OCI-LY7 (cell line): ENCODE results near the gene PALLD. TPM values are rescaled to one million over a fixed set of nuclear protein-coding genes. Genes with fewer than 3 reads are reported as not detected.

Experiments used
- BruUV-seq: library from RNA; stranded (reverse); fragments of 400-500 nt; replicated peaks from 2 replicates; lab custom pipeline; 2021; lab: Mats Ljungman, UMichigan
- CTCF ChIA-PET: fragments of 300-600 bp; sonication (Branson Sonifier 250); formaldehyde crosslinking; loops from one replicate; lab custom pipeline; 2022; ENCODE audit warnings: antibody characterized with exemption; ENCODE audit not compliant: unreplicated experiment; lab: Charles Lee
- POLR2A ChIA-PET: fragments of 300-600 bp; sonication (Branson Sonifier 250); formaldehyde crosslinking; loops from one replicate; lab custom pipeline; 2022; ENCODE audit warnings: antibody characterized with exemption; lab: Charles Lee
- DNase-seq: peaks from one replicate; pipeline ENCODE4 v3.0.0-alpha.2; 2015; ENCODE audit warnings: low spot score
- H2AFZ ChIP-seq: fragments of 200-600 bp; sonication (generic), shearing (Covaris generic); 2 replicates; pipeline ENCODE4 v1.6.1; 2014; ENCODE audit warnings: mild to moderate bottlenecking, antibody characterized with exemption, low read length, moderate library complexity
- H3K27ac ChIP-seq: fragments of 200-600 bp; sonication (generic); 2 replicates; pipeline ENCODE4 v1.5.1; 2014; ENCODE audit warnings: mixed run types, low read depth, mild to moderate bottlenecking, moderate library complexity, low read length, inconsistent platforms; ENCODE audit not compliant: poor library complexity, severe bottlenecking
- H3K36me3 ChIP-seq: fragments of 200-600 bp; sonication (generic); 2 replicates; pipeline ENCODE4 v1.6.1; 2014; ENCODE audit warnings: mild to moderate bottlenecking, antibody characterized with exemption, low read length, moderate library complexity, mixed read lengths; ENCODE audit not compliant: insufficient read depth
- H3K4me1 ChIP-seq: fragments of 200-600 bp; sonication (generic); 2 replicates; pipeline ENCODE4 v1.5.1; 2014; ENCODE audit warnings: mild to moderate bottlenecking, low read length; ENCODE audit not compliant: insufficient read depth, poor library complexity, severe bottlenecking
- H3K4me2 ChIP-seq: fragments of 200-600 bp; sonication (generic); 2 replicates; pipeline ENCODE4 v1.6.1; 2014; ENCODE audit warnings: mild to moderate bottlenecking, low read length
- H3K4me3 ChIP-seq: fragments of 200-600 bp; sonication (generic); 2 replicates; pipeline ENCODE4 v1.5.1; 2014; ENCODE audit warnings: mild to moderate bottlenecking, low read depth, low read length; ENCODE audit not compliant: poor library complexity, severe bottlenecking
- H3K79me2 ChIP-seq: fragments of 200-600 bp; sonication (generic); 2 replicates; pipeline ENCODE4 v1.6.1; 2016; ENCODE audit warnings: low read depth, mild to moderate bottlenecking, low read length, moderate library complexity, mixed read lengths; ENCODE audit not compliant: insufficient read depth
- H3K9me2 ChIP-seq: fragments of 200-600 bp; sonication (generic); 2 replicates; pipeline ENCODE4 v1.6.1; 2016; ENCODE audit warnings: mild to moderate bottlenecking, low read length, mixed read lengths; ENCODE audit not compliant: insufficient read depth
- H3K9me3 ChIP-seq: fragments of 200-600 bp; sonication (generic); 2 replicates; pipeline ENCODE4 v1.6.1; 2014; ENCODE audit warnings: mild to moderate bottlenecking, mixed run types, low read length, mixed read lengths
- H4K20me1 ChIP-seq: fragments of 200-600 bp; sonication (generic); 2 replicates; pipeline ENCODE4 v1.6.1; 2014; ENCODE audit warnings: mild to moderate bottlenecking, antibody characterized with exemption, low read length, moderate library complexity, mixed read lengths; ENCODE audit not compliant: insufficient read depth
- EZH2phosphoT487 ChIP-seq: fragments of 200-600 bp; sonication (generic); IDR thresholded peaks from 2 replicates; pipeline ENCODE4 v1.6.1; 2018; ENCODE audit warnings: low read depth, borderline replicate concordance, mild to moderate bottlenecking, mixed run types, antibody characterized with exemption, low read length, moderate library complexity, mixed read lengths
- intact Hi-C: fragments of 100-400 bp; cut with micrococcal nuclease; formaldehyde crosslinking; loops from one replicate; pipeline ENCODE4 v1.10.0; 2022; ENCODE audit not compliant: unreplicated experiment
- total RNA-seq, 2 experiments: library from RNA; depleted of rRNA in 1 of 2; stranded (reverse); fragments of >200 nt in 1 of 2; shearing (Covaris generic) in 1 of 2; gene quantifications; 2 replicates each; pipeline ENCODE4 v1.2.3, GENCODE V29; 2014 to 2022
- TF ChIP-seq, protein P1 (sequence below): fragments of 200-600 bp; sonication (generic); conservative IDR thresholded peaks from 2 replicates; pipeline ENCODE4 v1.5.1; 2014; ENCODE audit warnings: mild to moderate bottlenecking, antibody characterized with exemption, low read length, moderate library complexity, mixed read lengths

The PALLD gene
- total RNA-seq, 2 experiments from 2014 or later, result 0.73 to 2.8 TPM

DNA sequence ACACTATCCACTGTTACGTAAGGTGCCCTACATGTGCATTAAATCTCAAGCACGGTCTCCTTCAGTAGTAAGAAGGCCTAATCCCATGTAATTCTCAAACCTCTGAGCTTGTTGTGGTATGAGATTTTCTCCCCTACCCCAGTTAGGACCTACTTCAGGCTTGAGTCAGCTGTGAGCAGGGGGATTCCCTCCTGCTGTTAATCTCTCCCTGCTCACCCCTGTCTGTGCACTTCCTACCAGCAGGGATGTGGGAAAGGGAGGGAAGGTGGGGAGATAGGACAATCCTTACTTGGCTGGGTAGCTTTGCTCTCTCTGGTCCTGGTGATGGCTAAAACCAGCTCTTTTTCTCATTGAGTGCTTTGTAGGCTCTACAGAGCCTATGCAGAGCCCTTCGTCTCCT, 60.8 kb downstream of the PALLD start:
- BruUV-seq, result no TSS peak
- H3K4me1 ChIP-seq, result no peaks in the 10 kb centered on the region
- no peak for TF ChIP-seq EZH2phosphoT487
- TF ChIP-seq, protein P1, sequence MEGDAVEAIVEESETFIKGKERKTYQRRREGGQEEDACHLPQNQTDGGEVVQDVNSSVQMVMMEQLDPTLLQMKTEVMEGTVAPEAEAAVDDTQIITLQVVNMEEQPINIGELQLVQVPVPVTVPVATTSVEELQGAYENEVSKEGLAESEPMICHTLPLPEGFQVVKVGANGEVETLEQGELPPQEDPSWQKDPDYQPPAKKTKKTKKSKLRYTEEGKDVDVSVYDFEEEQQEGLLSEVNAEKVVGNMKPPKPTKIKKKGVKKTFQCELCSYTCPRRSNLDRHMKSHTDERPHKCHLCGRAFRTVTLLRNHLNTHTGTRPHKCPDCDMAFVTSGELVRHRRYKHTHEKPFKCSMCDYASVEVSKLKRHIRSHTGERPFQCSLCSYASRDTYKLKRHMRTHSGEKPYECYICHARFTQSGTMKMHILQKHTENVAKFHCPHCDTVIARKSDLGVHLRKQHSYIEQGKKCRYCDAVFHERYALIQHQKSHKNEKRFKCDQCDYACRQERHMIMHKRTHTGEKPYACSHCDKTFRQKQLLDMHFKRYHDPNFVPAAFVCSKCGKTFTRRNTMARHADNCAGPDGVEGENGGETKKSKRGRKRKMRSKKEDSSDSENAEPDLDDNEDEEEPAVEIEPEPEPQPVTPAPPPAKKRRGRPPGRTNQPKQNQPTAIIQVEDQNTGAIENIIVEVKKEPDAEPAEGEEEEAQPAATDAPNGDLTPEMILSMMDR, result no peak
- intact Hi-C loops, result no loop called here
- ChIA-PET CTCF (no interaction called here), POLR2A (interaction anchor here (0.5 to 0.6 kb wide), 2 partner anchors 19 to 224 kb away, joined by 3 read pairs; no protein-coding TSS in a partner anchor)
- no peak overlapping the region for H3K4me3 ChIP-seq
- no peak for DNase-seq
- no peaks in the 10 kb centered on the region for H3K9me2 ChIP-seq
- no peaks in the 10 kb centered on the region for H3K79me2 ChIP-seq
- no peaks in the 10 kb centered on the region for H3K36me3 ChIP-seq
- H3K27ac ChIP-seq, result no peak overlapping the region
- H3K4me2 ChIP-seq, result no peak overlapping the region
- H3K9me3 ChIP-seq, result no peaks in the 10 kb centered on the region
- H4K20me1 ChIP-seq, result no peaks in the 10 kb centered on the region
- H2AFZ ChIP-seq, result no peak overlapping the region

DNA sequence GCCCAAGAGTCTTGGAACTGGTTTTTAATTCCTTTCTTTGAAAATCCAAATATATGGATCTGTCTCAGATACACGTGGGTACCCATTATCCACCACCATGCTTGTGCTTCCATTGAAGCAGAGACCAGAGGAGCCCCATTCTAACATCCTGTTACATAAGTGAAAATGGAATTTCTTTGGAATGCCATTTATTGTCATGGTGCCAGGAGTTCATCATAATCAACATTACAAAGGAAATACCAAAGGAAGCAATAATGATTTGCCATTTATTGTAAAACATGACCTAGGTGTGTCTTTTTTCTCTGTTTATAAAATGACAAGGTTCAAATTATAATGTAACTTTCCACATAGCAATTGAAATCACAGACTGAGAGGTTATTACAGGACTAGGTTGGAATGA, 61.7 kb downstream of the PALLD start:
- Histone ChIP-seq H3K36me3 (no peaks in the 10 kb centered on the region), H3K4me3 (no peak overlapping the region), H4K20me1 (no peaks in the 10 kb centered on the region), H3K4me1 (no peaks in the 10 kb centered on the region), H3K9me3 (no peaks in the 10 kb centered on the region), H3K9me2 (no peaks in the 10 kb centered on the region), H3K4me2 (no peak overlapping the region), H3K79me2 (no peaks in the 10 kb centered on the region), H2AFZ (no peak overlapping the region), H3K27ac (no peak overlapping the region)
- intact Hi-C loops, result no loop called here
- CTCF ChIA-PET, result no interaction called here
- no TSS peak for BruUV-seq
- DNase-seq, result no peak
- POLR2A ChIA-PET, result no interaction called here
- TF ChIP-seq EZH2phosphoT487, result no peak
- TF ChIP-seq, protein P1, result no peak
